Kidney (tissue), 14 donors: ENCODE results near the gene HHAT. TPM values are rescaled to one million over a fixed set of nuclear protein-coding genes. Genes with fewer than 3 reads are reported as not detected.

ENCODE experiments used
- DNase-seq, 5 donors: peaks; one replicate each; pipeline ENCODE4 v3.0.0-alpha.2; 2013 to 2020
- FAIRE-seq: peaks from 2 replicates; lab custom pipeline; 2012; peaks lifted over from hg19 to GRCh38; lab: Jason Lieb, UNC
- H3K27ac ChIP-seq, 2 donors: one replicate each; pipeline ENCODE4 v1.7.0; 2013; ENCODE audit warnings: low read depth in 2 of 2, low read length in 2 of 2, inconsistent platforms in 1 of 2
- H3K27me3 ChIP-seq: one replicate; pipeline ENCODE4 v1.7.1; 2013; ENCODE audit warnings: low read length, inconsistent platforms; ENCODE audit not compliant: control insufficient read depth, insufficient read depth
- H3K36me3 ChIP-seq, 3 donors: one replicate each; pipeline versions ENCODE4 v1.7.0 to v1.7.1; 2013; ENCODE audit warnings: low read length in 3 of 3, control low read depth in 1 of 3, inconsistent platforms in 1 of 3; ENCODE audit not compliant: insufficient read depth in 3 of 3, control insufficient read depth in 2 of 3
- H3K4me1 ChIP-seq, 3 donors: one replicate each; pipeline versions ENCODE4 v1.7.0 to v1.7.1; 2013; ENCODE audit warnings: low read length in 3 of 3, inconsistent platforms in 1 of 3, low read depth in 1 of 3; ENCODE audit not compliant: control insufficient read depth in 2 of 3, insufficient read depth in 2 of 3
- H3K4me3 ChIP-seq, 3 donors: one replicate each; pipeline versions ENCODE4 v1.7.0 to v1.8.1; 2013; ENCODE audit warnings: low read length in 3 of 3, control low read depth in 1 of 3, inconsistent platforms in 1 of 3
- H3K9ac ChIP-seq, 3 donors: one replicate each; pipeline versions ENCODE4 v1.7.0 to v1.7.1; 2013; ENCODE audit warnings: low read length in 3 of 3, control low read depth in 1 of 3, inconsistent platforms in 1 of 3
- H3K9me3 ChIP-seq, 3 donors: one replicate each; pipeline versions ENCODE4 v1.7.0 to v1.7.1; 2013; ENCODE audit warnings: low read length in 3 of 3, control low read depth in 1 of 3, inconsistent platforms in 1 of 3; ENCODE audit not compliant: control insufficient read depth in 2 of 3, insufficient read depth in 1 of 3
- intact Hi-C: fragments of 100-400 bp; cut with DNase I; formaldehyde crosslinking; loops from one replicate; pipeline ENCODE4 v1.11.1; 2022
- polyA plus RNA-seq: library from polyadenylated mRNA; stranded (reverse); fragments of 350-450 nt; fragmentation: Illumina TruSeq; extraction: RNeasy Lipid Tissue Mini Kit (QIAGEN cat#74804); gene quantifications from one replicate; pipeline ENCODE4 v1.2.3, GENCODE V29; 2014; ENCODE audit warnings: low read depth, low replicate concordance; ENCODE audit not compliant: insufficient read depth
- total RNA-seq: library from RNA; stranded (reverse); fragmentation: NEBNext Ultra II Directional; extraction: Animal tissue kit (Norgen Biotek cat#: 25700); gene quantifications from one replicate; pipeline ENCODE4 v1.2.1, GENCODE V29; 2021
- TF ChIP-seq, protein P1 (sequence below): IDR thresholded peaks from 3 replicates; pipeline ENCODE4 v1.5.1; 2012; ENCODE audit warnings: mild to moderate bottlenecking, moderate library complexity, borderline replicate concordance; ENCODE audit not compliant: insufficient read depth; ENCODE audit errors: extremely low read depth
- donor health status: control.
- donor health status: control.
- donor health status: control.
- donor health status: control.
- donor health status: control.
- donor health status: DM: yes; HTN: yes; CAD: no.
- donor health status: Normal renal cell carcinoma (clear cell type).

Gene HHAT
- total and polyA plus RNA-seq, 2 donors from 2014 or later, result 5.5 to 9.7 TPM

DNA sequence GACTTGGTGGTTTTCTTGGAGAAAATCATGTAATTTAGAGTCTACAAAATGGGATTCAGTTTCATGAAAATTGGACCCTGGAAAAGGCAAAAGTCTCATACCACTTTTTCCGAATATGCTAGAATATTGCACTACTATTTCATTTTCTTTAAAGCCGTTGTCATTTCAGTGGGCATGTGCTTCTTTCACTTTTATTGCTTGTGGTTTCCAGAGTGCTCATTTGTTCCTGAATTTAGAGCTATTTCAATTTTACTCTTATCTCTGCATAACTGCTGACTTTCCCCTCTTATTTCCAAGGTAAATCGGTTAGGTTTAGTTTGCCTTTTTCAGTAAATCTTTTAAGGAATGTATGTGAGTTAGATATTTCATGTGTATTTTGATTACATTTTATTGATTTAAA, 11.6 kb downstream of the HHAT start:
- H3K36me3 ChIP-seq, result no peaks in the 10 kb centered on the region
- peaks cover 0 to 4% (median 3%) of the 10 kb centered on the region in 3 donors for H3K4me1 ChIP-seq
- H3K9me3 ChIP-seq, result no peaks in the 10 kb centered on the region
- TF ChIP-seq, protein P1, sequence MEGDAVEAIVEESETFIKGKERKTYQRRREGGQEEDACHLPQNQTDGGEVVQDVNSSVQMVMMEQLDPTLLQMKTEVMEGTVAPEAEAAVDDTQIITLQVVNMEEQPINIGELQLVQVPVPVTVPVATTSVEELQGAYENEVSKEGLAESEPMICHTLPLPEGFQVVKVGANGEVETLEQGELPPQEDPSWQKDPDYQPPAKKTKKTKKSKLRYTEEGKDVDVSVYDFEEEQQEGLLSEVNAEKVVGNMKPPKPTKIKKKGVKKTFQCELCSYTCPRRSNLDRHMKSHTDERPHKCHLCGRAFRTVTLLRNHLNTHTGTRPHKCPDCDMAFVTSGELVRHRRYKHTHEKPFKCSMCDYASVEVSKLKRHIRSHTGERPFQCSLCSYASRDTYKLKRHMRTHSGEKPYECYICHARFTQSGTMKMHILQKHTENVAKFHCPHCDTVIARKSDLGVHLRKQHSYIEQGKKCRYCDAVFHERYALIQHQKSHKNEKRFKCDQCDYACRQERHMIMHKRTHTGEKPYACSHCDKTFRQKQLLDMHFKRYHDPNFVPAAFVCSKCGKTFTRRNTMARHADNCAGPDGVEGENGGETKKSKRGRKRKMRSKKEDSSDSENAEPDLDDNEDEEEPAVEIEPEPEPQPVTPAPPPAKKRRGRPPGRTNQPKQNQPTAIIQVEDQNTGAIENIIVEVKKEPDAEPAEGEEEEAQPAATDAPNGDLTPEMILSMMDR, result no peak
- no peak overlapping the region for H3K27ac ChIP-seq
- intact Hi-C loops, result no loop called here
- H3K4me3 ChIP-seq, result no peak overlapping the region
- H3K27me3 ChIP-seq, result no peaks in the 10 kb centered on the region
- no peak for DNase-seq
- H3K9ac ChIP-seq, result no peak overlapping the region
- no peak for FAIRE-seq

DNA sequence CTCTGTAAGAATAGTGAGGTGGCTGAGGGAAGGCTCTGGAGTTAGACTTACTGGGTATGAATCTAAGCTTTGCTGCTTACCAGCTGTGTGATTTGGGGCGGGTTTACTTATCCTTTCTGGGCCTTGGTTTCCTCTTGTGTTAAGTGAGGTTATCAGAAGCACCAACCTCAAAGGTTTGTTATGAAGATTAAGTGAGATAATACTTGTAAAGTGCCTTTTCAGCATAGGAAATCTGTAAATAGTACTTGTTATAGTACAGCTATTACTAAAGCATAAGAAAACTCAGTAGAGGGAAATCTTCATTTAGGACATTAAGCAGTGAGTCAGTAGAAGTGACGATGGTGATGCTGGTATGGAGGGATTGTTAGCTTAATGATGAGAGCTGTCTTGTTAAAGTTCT, 12.1 kb downstream of the HHAT start:
- H3K4me3 ChIP-seq, result no peak overlapping the region
- DNase-seq (no peak), FAIRE-seq (no peak)
- intact Hi-C loops, result no loop called here
- no peaks in the 10 kb centered on the region for H3K36me3 ChIP-seq
- peaks cover 0 to 4% (median 3%) of the 10 kb centered on the region in 3 donors for H3K4me1 ChIP-seq
- no peak overlapping the region for H3K9ac ChIP-seq
- H3K9me3 ChIP-seq, result no peaks in the 10 kb centered on the region
- H3K27ac ChIP-seq, result no peak overlapping the region
- TF ChIP-seq, protein P1, result no peak
- H3K27me3 ChIP-seq, result no peaks in the 10 kb centered on the region

DNA sequence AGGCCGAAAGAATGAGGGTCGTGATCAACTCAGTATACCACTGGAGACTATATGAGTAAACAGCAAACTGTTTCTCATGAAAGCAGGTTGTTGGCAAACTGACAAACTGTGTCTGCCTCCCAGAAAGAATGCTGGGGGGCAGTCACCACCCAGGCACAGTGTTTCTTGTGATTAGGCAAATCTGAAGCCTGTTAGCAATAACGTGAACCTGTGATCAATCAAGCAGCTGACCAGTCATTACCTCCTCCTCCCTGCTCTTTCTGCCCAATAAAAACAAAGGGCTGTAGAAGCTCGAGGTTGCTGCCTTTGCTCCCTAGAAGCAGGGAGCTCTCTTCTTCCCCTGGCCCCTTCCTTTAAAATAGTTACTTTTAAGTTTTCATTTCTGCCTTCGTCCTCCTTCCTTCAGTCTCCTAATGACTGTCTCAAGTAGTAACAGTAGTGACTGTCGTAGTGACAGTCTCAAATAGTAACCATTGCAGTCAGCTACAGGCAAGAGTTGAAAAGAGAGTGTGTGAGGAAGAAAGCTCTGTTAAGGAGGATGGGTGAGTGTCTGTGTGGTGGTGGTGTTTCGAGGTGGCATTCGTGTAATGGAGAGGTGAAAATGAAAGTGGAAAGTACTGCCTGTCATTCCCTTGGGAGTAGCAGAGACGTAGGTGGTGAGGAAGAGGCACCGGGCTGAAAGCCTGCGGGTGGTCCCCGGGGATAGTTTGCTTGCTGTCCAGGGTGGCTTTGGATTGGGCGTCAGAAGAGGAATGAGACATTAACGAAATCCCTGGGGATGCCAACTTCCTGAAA, 14.5 kb downstream of the HHAT start:
- FAIRE-seq (no peak), DNase-seq (peak in 1 of 5 donors; percentile 21)
- no peak overlapping the region for H3K27ac ChIP-seq
- peaks cover 0 to 4% (median 3%) of the 10 kb centered on the region in 3 donors for H3K4me1 ChIP-seq
- H3K36me3 ChIP-seq, result no peaks in the 10 kb centered on the region
- H3K27me3 ChIP-seq, result no peaks in the 10 kb centered on the region
- TF ChIP-seq, protein P1, result no peak
- peak overlapping the region in 2 of 3 donors; percentile 62 to 65 for H3K9ac ChIP-seq
- H3K9me3 ChIP-seq, result no peaks in the 10 kb centered on the region
- intact Hi-C loops, result no loop called here
- H3K4me3 ChIP-seq, result peak overlapping the region in 2 of 3 donors; percentile 59 to 68
